Colonic mucosa (tissue), 4 donors: ENCODE results near the gene MFNG. TPM values are rescaled to one million over a fixed set of nuclear protein-coding genes. Genes with fewer than 3 reads are reported as not detected.

ENCODE experiments used
- DNase-seq: peaks from one replicate; pipeline ENCODE4 v3.0.0-alpha.2; 2020
- H3K27ac ChIP-seq: fragments of 200-600 bp; one replicate; pipeline ENCODE4 v1.8.0; 2021
- H3K27me3 ChIP-seq: fragments of 200-600 bp; one replicate; pipeline ENCODE4 v1.8.0; 2021
- H3K36me3 ChIP-seq: fragments of 200-600 bp; one replicate; pipeline ENCODE4 v1.8.0; 2021
- H3K4me1 ChIP-seq: fragments of 200-600 bp; one replicate; pipeline ENCODE4 v1.8.0; 2021; ENCODE audit warnings: mild to moderate bottlenecking
- H3K4me3 ChIP-seq: fragments of 200-600 bp; one replicate; pipeline ENCODE4 v1.8.0; 2021
- H3K9ac ChIP-seq, 2 donors: one replicate each; pipeline ENCODE4 v1.7.0; 2013; ENCODE audit warnings: control low read depth in 2 of 2, low read depth in 2 of 2, low read length in 2 of 2
- H3K9me3 ChIP-seq: fragments of 200-600 bp; one replicate; pipeline ENCODE4 v1.8.0; 2021
- intact Hi-C: fragments of 100-400 bp; cut with DNase I; formaldehyde crosslinking; loops from one replicate; pipeline ENCODE4 v1.14.1; 2022
- total RNA-seq, 2 donors: library from RNA; stranded (reverse); fragmentation: NEBNext Ultra II Directional in 1 of 2; extraction: Animal tissue kit (Norgen Biotek cat#: 25700) in 1 of 2; gene quantifications; one replicate each; pipeline ENCODE4 v1.2.1, GENCODE V29; 2021
- TF ChIP-seq, protein P1 (sequence below): fragments of 200-600 bp; IDR thresholded peaks from one replicate; pipeline ENCODE4 v1.8.0; 2022; ENCODE audit warnings: antibody characterized with exemption, mild to moderate bottlenecking
- donor health status: healthy.
- donor health status: DM: no; HTN: no; CAD: no.
- donor health status: DM: no; HTN: no; CAD: no.

Gene MFNG
- total RNA-seq, 2 donors from 2014 or later = 6.5 to 10.7 TPM

GRCh38 chr22:37419969-37420685 lies 66.1 kb downstream of the MFNG start:
- no peaks in the 10 kb centered on the region for H3K36me3 ChIP-seq
- no peak overlapping the region for H3K9ac ChIP-seq
- peaks cover 35% of the 10 kb centered on the region for H3K27me3 ChIP-seq
- intact Hi-C loops = no loop called here
- H3K4me3 ChIP-seq = no peak overlapping the region
- no peak for DNase-seq
- H3K27ac ChIP-seq = no peak overlapping the region
- TF ChIP-seq, protein P1, sequence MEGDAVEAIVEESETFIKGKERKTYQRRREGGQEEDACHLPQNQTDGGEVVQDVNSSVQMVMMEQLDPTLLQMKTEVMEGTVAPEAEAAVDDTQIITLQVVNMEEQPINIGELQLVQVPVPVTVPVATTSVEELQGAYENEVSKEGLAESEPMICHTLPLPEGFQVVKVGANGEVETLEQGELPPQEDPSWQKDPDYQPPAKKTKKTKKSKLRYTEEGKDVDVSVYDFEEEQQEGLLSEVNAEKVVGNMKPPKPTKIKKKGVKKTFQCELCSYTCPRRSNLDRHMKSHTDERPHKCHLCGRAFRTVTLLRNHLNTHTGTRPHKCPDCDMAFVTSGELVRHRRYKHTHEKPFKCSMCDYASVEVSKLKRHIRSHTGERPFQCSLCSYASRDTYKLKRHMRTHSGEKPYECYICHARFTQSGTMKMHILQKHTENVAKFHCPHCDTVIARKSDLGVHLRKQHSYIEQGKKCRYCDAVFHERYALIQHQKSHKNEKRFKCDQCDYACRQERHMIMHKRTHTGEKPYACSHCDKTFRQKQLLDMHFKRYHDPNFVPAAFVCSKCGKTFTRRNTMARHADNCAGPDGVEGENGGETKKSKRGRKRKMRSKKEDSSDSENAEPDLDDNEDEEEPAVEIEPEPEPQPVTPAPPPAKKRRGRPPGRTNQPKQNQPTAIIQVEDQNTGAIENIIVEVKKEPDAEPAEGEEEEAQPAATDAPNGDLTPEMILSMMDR = no peak
- no peaks in the 10 kb centered on the region for H3K4me1 ChIP-seq
- no peaks in the 10 kb centered on the region for H3K9me3 ChIP-seq

GRCh38 chr22:37419370-37419968 lies 66.7 kb downstream of the MFNG start:
- H3K9ac ChIP-seq = no peak overlapping the region
- TF ChIP-seq, protein P1 = no peak

More at GRCh38 chr22:37419370-37419968, 66.7 kb downstream of the MFNG start:
- Histone ChIP-seq H3K36me3 (no peaks in the 10 kb centered on the region), H3K9me3 (no peaks in the 10 kb centered on the region), H3K27ac (no peak overlapping the region), H3K4me1 (no peaks in the 10 kb centered on the region), H3K27me3 (peaks cover 35% of the 10 kb centered on the region), H3K4me3 (no peak overlapping the region)
- intact Hi-C loops = no loop called here
- DNase-seq = no peak

Other genes starting within 250 kb of the MFNG start
- 10 to 100 TPM; 27.4 to 27.6 TPM for gene RAC2, start 242.1 kb downstream of the MFNG start, total RNA-seq
- 1 to 10 TPM; 3.0 to 7.4 TPM for gene CYTH4, start 203.9 kb downstream of the MFNG start, total RNA-seq
- under 1 TPM; 0.07 to 0.21 TPM for gene ELFN2, start 58.9 kb downstream of the MFNG start, total RNA-seq
- gene CARD10, start 33.0 kb upstream of the MFNG start, total RNA-seq = 10 to 100 TPM; 59.3 to 60.5 TPM
- 10 to 100 TPM; 66.1 to 97.0 TPM for gene CDC42EP1, start 74.1 kb upstream of the MFNG start, total RNA-seq
- 100 to 1,000 TPM; 118 to 160 TPM for gene LGALS2, start 93.7 kb upstream of the MFNG start, total RNA-seq
- 10 to 100 TPM; 45.7 to 90.2 TPM for gene GGA1, start 122.5 kb upstream of the MFNG start, total RNA-seq
- 100 to 1,000 TPM in 1 of 2 donors, 10 to 100 TPM in 1; 91.8 to 125 TPM for gene SH3BP1, start 153.3 kb upstream of the MFNG start, total RNA-seq
- gene PDXP, start 172.3 kb upstream of the MFNG start, total RNA-seq = 10 to 100 TPM; 24.5 to 34.0 TPM
- gene LGALS1, start 189.3 kb upstream of the MFNG start, total RNA-seq = 100 to 1,000 TPM in 1 of 2 donors, 10 to 100 TPM in 1; 83.3 to 222 TPM
- 10 to 100 TPM; 25.2 to 48.4 TPM for gene NOL12, start 200.0 kb upstream of the MFNG start, total RNA-seq
- 10 to 100 TPM; 69.5 to 75.7 TPM for gene TRIOBP, start 210.7 kb upstream of the MFNG start, total RNA-seq